VCaP (cell line): ENCODE data around the gene DYNC1H1.
"Not testable (repeated sequence)": the region's sequence is repeated elsewhere in the genome, so short reads cannot be mapped to it uniquely, and the experiment has no call there.

Experiments
- H3K27ac ChIP-seq: fragments of 450-650 bp; 2 replicates; pipeline ENCODE4 v1.5.1; 2017
- CTCF ChIP-seq: fragments of 450-650 bp; conservative IDR thresholded peaks from 2 replicates; pipeline ENCODE4 v1.5.1; 2017; ENCODE audit warnings: mild to moderate bottlenecking, moderate library complexity

Gene DYNC1H1

GRCh38 chr14:101965770-101966722, 1.7 kb downstream of the DYNC1H1 start:
- peak overlapping the region; percentile 96 for H3K27ac ChIP-seq
- no peak for TF ChIP-seq CTCF

- peak overlapping the region; percentile 96 for H3K27ac ChIP-seq
- no peak for TF ChIP-seq CTCF
Measured at GRCh38 chr14:101966742-101967141, 2.4 kb downstream of the DYNC1H1 start.

- no peak for TF ChIP-seq CTCF
- H3K27ac ChIP-seq = peak overlapping the region; percentile 96
Measured at GRCh38 chr14:101968186-101968585, 3.8 kb downstream of the DYNC1H1 start.

- no peak for TF ChIP-seq CTCF
- H3K27ac ChIP-seq = no peak overlapping the region
Measured at GRCh38 chr14:101969481-101969880, 5.1 kb downstream of the DYNC1H1 start.

- TF ChIP-seq CTCF = no peak
- H3K27ac ChIP-seq = no peak overlapping the region
Measured at GRCh38 chr14:101970830-101971400, 6.5 kb downstream of the DYNC1H1 start.

- H3K27ac ChIP-seq = not testable (repeated sequence)
Measured at GRCh38 chr14:101971458-101971857, 7.1 kb downstream of the DYNC1H1 start.

- TF ChIP-seq CTCF = no peak
- no peak overlapping the region for H3K27ac ChIP-seq
Measured at GRCh38 chr14:101972126-101972866, 7.9 kb downstream of the DYNC1H1 start.
